NCI-H1417 treated with DMSO at 0.1 percent for 48 hours (cell line): ENCODE measurements around the gene CDHR2.
"Not testable (repeated sequence)": the region's sequence is repeated elsewhere in the genome, so short reads cannot be mapped to it uniquely, and the experiment has no call there.

Experiments used
- DNase-seq: peaks from one replicate; lab custom pipeline; 2025; lab: John Stamatoyannopoulos, UW

CDHR2 gene

GRCh38 chr5:176541338-176542134, 7.6 kb upstream of the CDHR2 start:
- no peak for DNase-seq

- no peak for DNase-seq
Observed at GRCh38 chr5:176542135-176542595, 7.0 kb upstream of the CDHR2 start.

- DNase-seq = no peak
Observed at GRCh38 chr5:176542596-176543427, 6.3 kb upstream of the CDHR2 start.

DNA sequence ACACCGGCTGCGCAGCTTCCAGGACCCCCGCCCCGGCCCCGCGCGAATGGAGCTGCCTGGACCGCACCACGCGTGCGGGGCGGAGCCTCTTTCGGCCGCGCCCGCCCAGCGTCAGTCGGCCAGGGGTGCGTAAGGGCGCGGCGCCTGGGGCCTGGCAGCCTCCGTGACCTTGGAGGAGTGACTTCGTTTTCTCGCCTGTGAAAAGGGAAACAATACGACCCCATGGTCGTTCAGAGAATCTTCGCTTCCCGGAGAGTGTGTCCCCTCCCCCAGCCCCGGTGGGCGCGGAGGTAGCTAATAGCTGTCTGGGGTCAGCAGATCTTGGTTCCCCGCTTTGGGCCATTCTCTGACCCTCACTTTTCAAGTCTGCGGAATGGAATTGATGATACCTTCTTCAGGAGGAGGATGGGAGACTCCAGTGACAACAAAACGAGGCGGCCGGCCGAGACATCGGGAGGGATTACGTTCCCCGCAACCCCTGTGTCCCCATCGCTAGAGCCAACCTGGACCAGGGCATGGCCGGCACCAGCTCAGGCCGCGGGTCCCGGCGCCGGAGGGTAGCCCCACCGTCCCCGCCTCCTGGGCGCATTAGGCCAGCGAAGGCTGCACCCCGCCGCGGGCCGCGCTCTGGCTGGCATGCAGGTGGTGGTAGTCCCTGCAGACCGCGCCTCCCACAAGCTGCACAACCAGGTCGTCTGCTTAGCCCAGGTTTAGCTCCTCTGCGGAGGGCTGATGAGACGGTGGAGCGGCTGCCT, 5.5 kb upstream of the CDHR2 start:
- DNase-seq = no peak

- no peak for DNase-seq
Observed at GRCh38 chr5:176545388-176545736, 3.8 kb upstream of the CDHR2 start.

GRCh38 chr5:176545737-176546509, 3.2 kb upstream of the CDHR2 start:
- DNase-seq = no peak

GRCh38 chr5:176547802-176548201, 1.3 kb upstream of the CDHR2 start:
- DNase-seq = no peak

DNA sequence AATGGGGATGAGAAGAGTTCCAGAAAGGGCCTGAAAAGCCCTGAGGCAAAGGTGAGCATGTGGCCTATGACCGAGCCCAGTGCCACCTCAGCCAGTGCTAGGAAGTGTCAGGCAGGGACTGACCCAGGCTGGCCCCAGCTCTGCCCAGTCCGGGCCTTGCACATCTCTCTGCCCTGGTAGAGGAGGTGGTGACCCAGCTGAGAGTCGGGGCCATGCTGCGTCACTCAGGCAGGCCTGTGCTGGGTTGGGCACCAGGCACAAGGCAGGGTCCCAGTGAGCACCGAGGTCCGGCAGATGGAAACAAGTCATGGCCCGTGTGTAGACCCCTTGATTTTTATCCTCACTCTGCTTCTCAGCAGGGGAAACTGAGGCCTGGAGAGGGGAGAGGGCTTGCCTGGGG, 729 bp downstream of the CDHR2 start:
- DNase-seq = no peak

- DNase-seq = no peak
Observed at GRCh38 chr5:176550275-176550831, 1.2 kb downstream of the CDHR2 start.

DNA sequence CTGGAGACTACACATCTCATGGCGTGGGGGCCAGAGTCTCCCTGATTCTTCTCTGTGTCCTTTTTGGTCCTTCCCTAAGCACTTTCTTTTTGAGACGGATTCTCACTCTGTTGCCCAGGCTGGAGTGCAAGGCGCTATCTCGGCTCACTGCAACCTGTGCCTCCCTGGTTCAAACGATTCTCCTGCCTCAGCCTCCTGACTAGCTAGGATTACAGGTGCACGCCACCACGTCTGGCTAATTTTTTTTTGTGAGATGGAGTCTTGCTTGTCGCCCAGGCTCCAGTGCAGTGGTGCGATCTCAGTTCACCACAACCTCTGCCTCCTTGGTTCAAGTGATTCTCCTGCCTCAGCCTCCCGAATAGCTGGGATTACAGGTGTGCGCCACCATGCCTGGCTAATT, 1.8 kb downstream of the CDHR2 start:
- not testable (repeated sequence) for DNase-seq

DNA sequence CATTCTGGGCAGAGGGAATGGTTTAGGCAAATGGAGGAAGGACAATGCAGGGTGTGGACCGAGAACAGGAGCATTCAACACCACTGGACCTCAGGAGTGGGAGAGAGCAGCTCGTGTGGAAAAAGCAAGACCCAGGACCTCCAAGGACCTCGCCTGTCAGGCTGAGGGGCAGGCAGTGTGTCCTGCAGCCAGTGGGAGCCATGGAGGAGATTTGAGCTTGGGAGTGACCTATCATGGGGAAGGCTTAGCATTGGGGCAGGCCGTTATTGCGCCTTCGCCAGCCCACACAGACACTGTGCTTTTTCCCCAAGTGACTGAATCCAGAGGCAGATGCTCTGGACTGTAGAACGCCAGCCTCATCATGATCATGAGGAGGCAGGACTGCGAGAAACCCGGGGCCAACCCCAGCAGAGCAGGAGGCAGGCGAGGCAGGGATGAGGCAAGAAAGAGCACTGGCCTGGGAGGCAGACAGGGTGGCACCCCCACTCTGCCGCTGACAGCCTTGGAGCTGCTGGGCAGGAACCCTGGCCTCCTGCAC, 3.3 kb downstream of the CDHR2 start:
- DNase-seq = no peak

DNA sequence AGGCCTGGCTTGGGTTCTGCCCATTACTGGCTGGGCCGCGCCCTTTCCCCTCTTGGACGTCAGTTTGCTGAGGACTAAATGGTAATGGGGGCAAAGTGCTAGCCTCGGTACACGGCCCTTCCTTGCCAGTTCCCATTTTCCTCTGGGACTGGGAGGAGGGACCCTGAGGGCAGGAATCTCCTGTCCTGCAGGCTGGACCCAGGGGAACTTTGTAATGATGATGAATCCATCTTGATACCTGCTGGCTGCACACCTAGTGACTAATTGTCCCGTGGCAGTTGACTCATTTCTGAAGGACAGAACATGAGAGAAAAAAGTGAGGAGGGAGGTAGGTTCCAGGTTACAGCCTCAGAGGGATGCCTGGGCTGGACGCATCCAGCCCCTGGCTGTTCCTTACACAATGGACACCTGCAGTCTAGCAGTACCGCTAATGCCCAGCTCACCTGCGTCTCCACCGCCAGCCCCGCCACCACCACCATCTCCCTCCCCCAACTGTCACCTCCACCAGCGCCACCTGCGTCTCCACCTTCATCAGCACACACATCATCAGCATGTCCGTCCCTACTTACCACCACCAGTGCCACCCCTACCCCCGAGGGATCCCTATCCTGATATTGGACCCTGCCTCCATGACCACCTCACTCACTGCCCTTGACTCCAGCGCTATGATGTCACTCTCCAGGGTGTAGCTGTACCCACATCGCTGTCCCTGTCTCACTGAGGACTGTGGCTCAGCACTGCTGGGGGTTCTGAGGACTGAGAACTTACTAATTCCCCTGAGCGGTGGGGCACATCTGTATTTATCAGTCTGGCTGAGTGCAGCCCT, 4.3 kb downstream of the CDHR2 start:
- DNase-seq = no peak

- no peak for DNase-seq
Observed at GRCh38 chr5:176557846-176558245, 8.7 kb downstream of the CDHR2 start.

DNA sequence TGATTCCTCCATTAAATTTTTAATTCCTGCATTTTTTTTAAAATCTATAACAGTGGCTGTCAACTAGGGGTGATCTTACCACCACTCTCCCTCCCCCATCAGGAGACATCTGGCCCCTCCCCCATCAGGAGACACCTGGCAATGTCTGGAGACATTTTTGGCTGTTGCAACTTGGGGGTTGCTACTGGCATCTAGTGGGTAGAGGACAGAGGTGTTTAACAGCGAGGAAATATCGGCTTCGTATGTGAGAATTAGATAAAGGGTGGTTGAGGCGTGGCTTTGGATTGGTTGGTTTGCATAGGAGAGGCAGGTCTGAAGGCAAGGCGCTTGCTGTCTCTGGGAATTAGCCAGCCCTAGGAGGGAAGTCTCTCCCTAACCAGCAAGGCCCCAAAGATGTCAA, 10.5 kb downstream of the CDHR2 start:
- no peak for DNase-seq

DNA sequence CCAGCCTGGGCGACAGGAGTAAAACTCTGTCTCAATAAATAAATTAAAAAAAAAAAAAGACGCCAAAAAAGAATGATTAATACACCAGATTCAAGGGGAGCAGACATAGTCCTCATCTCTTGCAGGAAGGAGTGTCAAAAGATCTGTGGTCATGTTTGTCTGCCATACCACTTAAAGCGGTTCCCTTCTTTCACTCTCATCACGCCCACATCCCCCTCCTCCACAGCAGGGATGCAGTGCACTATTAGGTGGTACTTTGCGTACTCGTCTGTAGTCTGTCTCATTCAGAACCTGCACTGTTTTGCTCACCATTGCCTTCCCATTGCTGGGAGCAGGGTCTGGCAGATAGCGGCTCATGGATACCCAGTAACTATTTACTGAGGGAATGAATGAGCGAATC, 11.2 kb downstream of the CDHR2 start:
- no peak for DNase-seq

GRCh38 chr5:176561259-176561658, 12.1 kb downstream of the CDHR2 start:
- DNase-seq = no peak

DNA sequence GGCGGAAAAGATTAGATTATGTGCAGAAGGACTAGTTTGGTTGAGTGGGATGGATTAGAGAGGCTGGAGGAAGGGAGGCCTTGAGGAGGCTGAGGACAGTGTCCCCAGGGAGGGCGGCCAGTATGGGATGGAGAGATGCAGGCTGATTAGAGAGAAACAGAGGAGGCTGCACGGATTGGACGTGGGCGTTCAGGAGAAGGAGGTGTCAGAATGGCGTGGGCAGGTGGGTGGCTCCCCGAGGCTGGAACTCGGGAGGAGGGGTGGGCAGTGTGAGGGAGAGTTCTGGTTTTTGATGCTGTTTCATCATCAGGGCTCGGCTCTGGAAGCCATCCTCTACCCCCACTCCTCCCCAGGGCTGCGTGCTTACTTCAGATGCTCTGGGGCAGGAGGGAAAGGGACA, 13.0 kb downstream of the CDHR2 start:
- no peak for DNase-seq

DNA sequence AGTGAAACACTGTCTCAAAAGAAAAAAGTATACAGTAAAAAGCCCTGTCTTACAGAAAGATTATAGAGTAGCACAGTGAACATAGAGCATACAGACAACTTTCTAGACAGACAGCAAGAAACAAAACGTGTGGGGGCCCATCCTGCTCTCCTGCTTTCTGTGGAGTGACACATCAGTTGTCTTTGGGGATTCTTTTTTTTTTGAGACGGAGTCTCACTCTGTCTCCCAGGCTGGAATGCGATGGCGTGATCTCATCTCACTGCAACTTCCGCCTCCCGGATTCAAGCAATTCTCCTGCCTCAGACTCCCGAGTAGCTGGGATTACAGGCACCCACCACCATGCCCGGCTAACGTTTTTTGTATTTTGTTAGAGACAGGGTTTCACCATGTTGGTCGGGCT, 14.9 kb downstream of the CDHR2 start:
- no peak for DNase-seq

- DNase-seq = no peak
Observed at GRCh38 chr5:176565760-176566288, 16.7 kb downstream of the CDHR2 start.

GRCh38 chr5:176568657-176569056, 19.5 kb downstream of the CDHR2 start:
- DNase-seq = no peak
